Left ventricle myocardium inferior (tissue), 1 donor: ENCODE results near the gene KIF23. TPM values are rescaled to one million over a fixed set of nuclear protein-coding genes. Genes with fewer than 3 reads are reported as not detected.

Source experiments
- DNase-seq: peaks from one replicate; pipeline ENCODE4 v3.0.0-alpha.2; 2020
- H3K27ac ChIP-seq: fragments of 200-600 bp; replicated peaks from 2 replicates; pipeline ENCODE4 v1.8.0; 2021
- H3K27me3 ChIP-seq: fragments of 200-600 bp; 2 replicates; pipeline ENCODE4 v1.8.0; 2021; ENCODE audit warnings: low read depth
- H3K36me3 ChIP-seq: fragments of 200-600 bp; 2 replicates; pipeline ENCODE4 v1.8.0; 2021
- H3K4me1 ChIP-seq: fragments of 200-600 bp; 2 replicates; pipeline ENCODE4 v1.8.0; 2021
- H3K4me3 ChIP-seq: fragments of 200-600 bp; 2 replicates; pipeline ENCODE4 v1.8.0; 2021; ENCODE audit warnings: mild to moderate bottlenecking, moderate library complexity
- H3K9me3 ChIP-seq: fragments of 200-600 bp; replicated peaks from 2 replicates; pipeline ENCODE4 v1.8.0; 2021
- CTCF ChIP-seq: fragments of 200-600 bp; IDR thresholded peaks from 2 replicates; pipeline ENCODE4 v1.8.0; 2021; ENCODE audit warnings: antibody characterized with exemption, mild to moderate bottlenecking, borderline replicate concordance
- intact Hi-C: fragments of 100-400 bp; cut with micrococcal nuclease; formaldehyde crosslinking; loops from one replicate; pipeline ENCODE4 v1.11.0; 2022
- total RNA-seq: library from RNA; stranded (reverse); fragmentation: NEBNext Ultra II Directional; extraction: Animal tissue kit (Norgen Biotek cat#: 25700); gene quantifications from one replicate; pipeline ENCODE4 v1.2.1, GENCODE V29; 2021
- donor health status: DM: no; HTN: yes; CAD: no; lungs with severe emphysema.

The KIF23 gene
- total RNA-seq, 1 donor from 2014 or later, result 0.38 TPM

GRCh38 chr15:69414701-69415167, 585 bp downstream of the KIF23 start:
- H3K27ac ChIP-seq, result no peak overlapping the region
- intact Hi-C loops, result no loop called here
- DNase-seq, result no peak
- no peak for TF ChIP-seq CTCF
- no peaks in the 10 kb centered on the region for H3K9me3 ChIP-seq
- H3K4me3 ChIP-seq, result peak overlapping the region; percentile 84
- no peaks in the 10 kb centered on the region for H3K36me3 ChIP-seq
- no peaks in the 10 kb centered on the region for H3K27me3 ChIP-seq
- H3K4me1 ChIP-seq, result peaks cover 15% of the 10 kb centered on the region

GRCh38 chr15:69415381-69415780, 1.2 kb downstream of the KIF23 start:
- intact Hi-C loops, result no loop called here
- Histone ChIP-seq H3K27me3 (no peaks in the 10 kb centered on the region), H3K9me3 (no peaks in the 10 kb centered on the region), H3K36me3 (no peaks in the 10 kb centered on the region), H3K27ac (no peak overlapping the region), H3K4me1 (peaks cover 15% of the 10 kb centered on the region), H3K4me3 (no peak overlapping the region)
- no peak for DNase-seq
- no peak for TF ChIP-seq CTCF

- Histone ChIP-seq H3K4me1 (peaks cover 15% of the 10 kb centered on the region), H3K27me3 (no peaks in the 10 kb centered on the region), H3K4me3 (no peak overlapping the region), H3K27ac (no peak overlapping the region), H3K36me3 (no peaks in the 10 kb centered on the region), H3K9me3 (no peaks in the 10 kb centered on the region)
- no peak for DNase-seq
- intact Hi-C loops, result no loop called here
- no peak for TF ChIP-seq CTCF
Observed at GRCh38 chr15:69417581-69417980, 3.4 kb downstream of the KIF23 start.

- Histone ChIP-seq H3K4me3 (no peak overlapping the region), H3K27ac (no peak overlapping the region), H3K36me3 (no peaks in the 10 kb centered on the region), H3K4me1 (no peaks in the 10 kb centered on the region), H3K27me3 (no peaks in the 10 kb centered on the region), H3K9me3 (no peaks in the 10 kb centered on the region)
- DNase-seq, result no peak
- no peak for TF ChIP-seq CTCF
- intact Hi-C loops, result no loop called here
Observed at GRCh38 chr15:69421498-69421897, 7.3 kb downstream of the KIF23 start.

- H3K4me3 ChIP-seq, result no peak overlapping the region
- intact Hi-C loops, result no loop called here
- no peak overlapping the region for H3K27ac ChIP-seq
- DNase-seq, result no peak
- no peak for TF ChIP-seq CTCF
- no peaks in the 10 kb centered on the region for H3K4me1 ChIP-seq
- no peaks in the 10 kb centered on the region for H3K9me3 ChIP-seq
- no peaks in the 10 kb centered on the region for H3K27me3 ChIP-seq
- H3K36me3 ChIP-seq, result no peaks in the 10 kb centered on the region
Observed at GRCh38 chr15:69422336-69422895, 8.3 kb downstream of the KIF23 start.
